SKM-1 (cell line): ENCODE results near the gene SNN.
A peak's percentile ranks its signal among the peaks of the same experiment; 100 is the strongest.

Experiments used
- DNase-seq: peaks from one replicate; lab custom pipeline; 2025; ENCODE audit not compliant: unreplicated experiment; lab: John Stamatoyannopoulos, UW

Gene SNN

GRCh38 chr16:11666103-11667055 lies 1.9 kb upstream of the SNN start:
- DNase-seq, result no peak

- DNase-seq, result no peak
These were observed 933 bp upstream of the SNN start for GRCh38 chr16:11667221-11667823.

GRCh38 chr16:11668623-11669379 lies 546 bp downstream of the SNN start:
- DNase-seq, result no peak

- peak; percentile 62 for DNase-seq
These were observed 1.3 kb downstream of the SNN start for GRCh38 chr16:11669380-11670146.

GRCh38 chr16:11670171-11671131 lies 2.2 kb downstream of the SNN start:
- no peak for DNase-seq

GRCh38 chr16:11671271-11671670 lies 3.0 kb downstream of the SNN start:
- DNase-seq, result no peak

- DNase-seq, result no peak
These were observed 3.4 kb downstream of the SNN start for GRCh38 chr16:11671676-11672075.

GRCh38 chr16:11672206-11673090 lies 4.2 kb downstream of the SNN start:
- peak; percentile 45 for DNase-seq

GRCh38 chr16:11673091-11674000 lies 5.1 kb downstream of the SNN start:
- no peak for DNase-seq

- no peak for DNase-seq
These were observed 6.0 kb downstream of the SNN start for GRCh38 chr16:11674001-11674817.

- DNase-seq, result no peak
These were observed 6.7 kb downstream of the SNN start for GRCh38 chr16:11674818-11675560.

GRCh38 chr16:11675561-11676511 lies 7.6 kb downstream of the SNN start:
- DNase-seq, result no peak

- no peak for DNase-seq
These were observed 8.5 kb downstream of the SNN start for GRCh38 chr16:11676799-11677198.

- DNase-seq, result no peak
These were observed 9.2 kb downstream of the SNN start for GRCh38 chr16:11677451-11677951.
